ENCODE measurements around the gene SLC6A19. TPM values are rescaled to one million over a fixed set of nuclear protein-coding genes. Genes with fewer than 3 reads are reported as not detected.

The SLC6A19 gene
- total RNA-seq, 4 donors from 2014 or later, result not detected

DNA sequence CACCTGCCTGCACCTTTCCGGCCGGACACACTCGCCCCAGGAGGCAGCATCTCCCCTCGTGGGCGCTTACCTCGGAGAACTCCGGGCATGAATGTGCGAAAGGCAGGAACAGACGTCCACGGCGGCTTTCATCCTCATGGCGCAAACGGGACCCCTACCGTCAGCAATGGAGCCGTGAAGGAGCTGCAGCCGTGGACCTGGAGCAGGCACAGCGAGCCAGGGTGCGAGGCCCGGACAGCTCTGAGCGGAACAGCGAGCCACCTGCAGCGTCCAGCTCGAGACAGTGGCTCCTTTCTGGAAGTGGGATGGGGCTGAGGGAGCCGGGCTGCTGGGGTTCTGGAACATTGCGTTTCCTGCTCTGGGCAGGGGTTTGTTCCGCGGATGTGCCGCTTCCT lies 7.8 kb upstream of the SLC6A19 start:
- 80 to 82% methylated on average over 24 to 28 of the region's 28 CpGs for WGBS, 2 donors
- intact Hi-C loops (cut with DNase I; ENCODE audit: low total_unique reads), result loop anchor here (10.0 kb wide), 1 partner anchor 311 kb away; no protein-coding TSS in a partner anchor
- TF ChIP-seq, protein P1, sequence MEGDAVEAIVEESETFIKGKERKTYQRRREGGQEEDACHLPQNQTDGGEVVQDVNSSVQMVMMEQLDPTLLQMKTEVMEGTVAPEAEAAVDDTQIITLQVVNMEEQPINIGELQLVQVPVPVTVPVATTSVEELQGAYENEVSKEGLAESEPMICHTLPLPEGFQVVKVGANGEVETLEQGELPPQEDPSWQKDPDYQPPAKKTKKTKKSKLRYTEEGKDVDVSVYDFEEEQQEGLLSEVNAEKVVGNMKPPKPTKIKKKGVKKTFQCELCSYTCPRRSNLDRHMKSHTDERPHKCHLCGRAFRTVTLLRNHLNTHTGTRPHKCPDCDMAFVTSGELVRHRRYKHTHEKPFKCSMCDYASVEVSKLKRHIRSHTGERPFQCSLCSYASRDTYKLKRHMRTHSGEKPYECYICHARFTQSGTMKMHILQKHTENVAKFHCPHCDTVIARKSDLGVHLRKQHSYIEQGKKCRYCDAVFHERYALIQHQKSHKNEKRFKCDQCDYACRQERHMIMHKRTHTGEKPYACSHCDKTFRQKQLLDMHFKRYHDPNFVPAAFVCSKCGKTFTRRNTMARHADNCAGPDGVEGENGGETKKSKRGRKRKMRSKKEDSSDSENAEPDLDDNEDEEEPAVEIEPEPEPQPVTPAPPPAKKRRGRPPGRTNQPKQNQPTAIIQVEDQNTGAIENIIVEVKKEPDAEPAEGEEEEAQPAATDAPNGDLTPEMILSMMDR (IDR thresholded peaks at IDR 0.05), result no peak
- no peak for TF ChIP-seq POLR2A (IDR thresholded peaks at IDR 0.05)
- H3K4me3 ChIP-seq (ENCODE audit: low read depth, poor library complexity, severe bottlenecking), result no peak overlapping the region
- no peak for DNase-seq (ENCODE audit: low spot score in 2 of 2)

DNA sequence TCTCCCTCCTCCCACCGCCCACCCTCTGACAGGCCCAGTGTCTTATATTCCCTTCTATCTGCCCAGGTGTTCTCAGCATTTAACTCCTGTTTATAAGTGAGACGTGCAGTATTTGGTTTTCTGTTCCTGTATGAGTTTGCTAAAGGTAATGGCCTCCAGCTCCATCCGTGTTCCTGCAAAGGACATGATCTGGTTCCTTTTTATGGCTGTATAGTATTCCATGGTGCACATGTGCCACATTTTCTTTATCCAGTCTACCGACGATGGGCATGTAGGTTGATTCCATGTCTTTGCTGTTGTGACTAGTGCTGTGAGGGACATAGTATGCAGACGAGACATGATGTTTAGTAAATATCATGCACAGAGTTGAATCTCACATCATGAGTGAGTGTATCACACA lies 7.0 kb upstream of the SLC6A19 start:
- WGBS, 2 donors, result 86 to 87% methylated on average over 6 of the region's 6 CpGs
- TF ChIP-seq, protein P1 (IDR thresholded peaks at IDR 0.05), result no peak
- TF ChIP-seq POLR2A (IDR thresholded peaks at IDR 0.05), result no peak
- H3K4me3 ChIP-seq (ENCODE audit: low read depth, poor library complexity, severe bottlenecking), result no peak overlapping the region
- intact Hi-C loops (cut with DNase I; ENCODE audit: low total_unique reads), result loop anchor here (10.0 kb wide), 1 partner anchor 310 kb away; no protein-coding TSS in a partner anchor
- DNase-seq (ENCODE audit: low spot score in 2 of 2), result no peak

DNA sequence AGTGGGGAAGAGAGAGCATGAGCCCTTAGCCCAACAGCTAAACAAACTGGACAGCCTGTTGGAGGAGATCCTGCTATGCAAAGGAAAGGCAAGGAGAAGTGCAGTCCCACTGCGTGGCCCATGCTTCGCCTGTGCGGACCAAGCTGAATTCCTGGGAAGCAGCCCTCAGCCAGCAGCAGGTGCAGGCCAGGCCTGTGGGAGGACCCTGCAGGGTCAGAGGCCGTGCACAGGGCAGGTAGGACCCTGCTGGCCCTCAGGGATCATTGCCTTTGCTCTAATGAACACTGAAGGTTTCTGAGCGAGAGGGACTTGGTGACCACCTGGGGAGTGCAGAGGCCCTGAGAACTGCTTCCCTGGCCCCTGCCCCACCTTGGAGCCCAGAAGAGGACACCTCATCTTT lies 6.0 kb upstream of the SLC6A19 start:
- 83 to 87% methylated on average over 4 to 5 of the region's 5 CpGs for WGBS, 2 donors
- DNase-seq (ENCODE audit: low spot score in 2 of 2), result no peak
- intact Hi-C loops (cut with DNase I; ENCODE audit: low total_unique reads), result loop anchor here (10.0 kb wide), 1 partner anchor 309 kb away; no protein-coding TSS in a partner anchor
- H3K4me3 ChIP-seq (ENCODE audit: low read depth, poor library complexity, severe bottlenecking), result no peak overlapping the region
- TF ChIP-seq, protein P1 (IDR thresholded peaks at IDR 0.05), result no peak
- TF ChIP-seq POLR2A (IDR thresholded peaks at IDR 0.05), result no peak

DNA sequence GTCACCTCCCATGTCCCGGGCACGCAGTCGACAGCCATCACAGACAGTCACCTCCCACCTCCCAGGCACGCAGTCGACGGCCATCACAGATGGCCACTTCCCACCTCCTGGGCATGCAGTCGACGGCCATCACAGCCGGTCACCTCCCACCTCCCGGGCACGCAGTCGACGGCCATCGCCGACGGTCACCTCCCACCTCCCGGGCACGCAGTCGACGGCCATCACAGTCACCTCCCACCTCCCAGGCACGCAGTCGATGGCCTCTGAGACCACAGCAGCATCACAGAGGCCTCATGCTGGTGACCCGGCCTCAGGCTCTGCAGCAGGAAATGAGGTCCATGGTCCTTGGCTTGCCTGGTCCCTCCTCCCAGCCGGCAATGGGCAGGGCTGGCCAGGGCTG lies 5.5 kb upstream of the SLC6A19 start:
- no peak for DNase-seq (ENCODE audit: low spot score in 2 of 2)
- no peak overlapping the region for H3K4me3 ChIP-seq (ENCODE audit: low read depth, poor library complexity, severe bottlenecking)
- no peak for TF ChIP-seq POLR2A (IDR thresholded peaks at IDR 0.05)
- TF ChIP-seq, protein P1 (IDR thresholded peaks at IDR 0.05), result no peak
- WGBS, 2 donors, result 76 to 77% methylated on average over 24 of the region's 24 CpGs
- intact Hi-C loops (cut with DNase I; ENCODE audit: low total_unique reads), result loop anchor here (10.0 kb wide), 1 partner anchor 309 kb away; no protein-coding TSS in a partner anchor

DNA sequence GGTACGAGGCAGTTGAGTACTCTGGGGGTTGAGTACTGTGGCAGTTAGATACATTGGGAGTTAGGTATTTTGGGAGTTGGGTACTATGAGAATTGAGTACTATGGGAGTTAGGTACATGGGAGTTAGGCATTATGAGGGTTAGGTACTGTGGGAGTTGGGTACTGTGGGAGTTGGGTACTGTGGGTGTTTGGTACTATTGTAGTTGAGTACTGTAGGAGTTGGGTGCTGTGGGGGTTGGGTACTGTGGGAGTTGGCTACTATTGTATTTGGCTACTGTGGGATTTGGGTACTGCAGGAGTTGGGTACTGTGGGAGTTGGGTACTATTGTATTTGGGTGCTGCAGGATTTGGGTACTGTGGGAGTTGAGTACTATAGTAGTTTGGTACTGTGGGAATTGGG lies 4.8 kb upstream of the SLC6A19 start:
- 69 to 82% methylated on average over 1 of the region's 1 CpG for WGBS, 2 donors

More for the DNA sequence above, 4.8 kb upstream of the SLC6A19 start:
- no peak for TF ChIP-seq POLR2A (IDR thresholded peaks at IDR 0.05)
- TF ChIP-seq, protein P1 (IDR thresholded peaks at IDR 0.05), result no peak
- intact Hi-C loops (cut with DNase I; ENCODE audit: low total_unique reads), result loop anchor here (10.0 kb wide), 1 partner anchor 308 kb away; no protein-coding TSS in a partner anchor
- no peak for DNase-seq (ENCODE audit: low spot score in 2 of 2)
- H3K4me3 ChIP-seq (ENCODE audit: low read depth, poor library complexity, severe bottlenecking), result no peak overlapping the region

Data from lower leg skin (tissue), 4 donors.